Erythroblast (primary cell): Measurements from ENCODE around the gene CLDN17.

Experiments
- GATA1 ChIP-seq: IDR thresholded peaks from 2 replicates; pipeline ENCODE4 v1.6.1; 2011; ENCODE audit warnings: low read depth, mild to moderate bottlenecking, control low read depth, low read length, moderate library complexity
- POLR2A ChIP-seq: IDR thresholded peaks from 2 replicates; pipeline ENCODE4 v1.6.1; 2011; ENCODE audit warnings: mild to moderate bottlenecking, low read length

DNA sequence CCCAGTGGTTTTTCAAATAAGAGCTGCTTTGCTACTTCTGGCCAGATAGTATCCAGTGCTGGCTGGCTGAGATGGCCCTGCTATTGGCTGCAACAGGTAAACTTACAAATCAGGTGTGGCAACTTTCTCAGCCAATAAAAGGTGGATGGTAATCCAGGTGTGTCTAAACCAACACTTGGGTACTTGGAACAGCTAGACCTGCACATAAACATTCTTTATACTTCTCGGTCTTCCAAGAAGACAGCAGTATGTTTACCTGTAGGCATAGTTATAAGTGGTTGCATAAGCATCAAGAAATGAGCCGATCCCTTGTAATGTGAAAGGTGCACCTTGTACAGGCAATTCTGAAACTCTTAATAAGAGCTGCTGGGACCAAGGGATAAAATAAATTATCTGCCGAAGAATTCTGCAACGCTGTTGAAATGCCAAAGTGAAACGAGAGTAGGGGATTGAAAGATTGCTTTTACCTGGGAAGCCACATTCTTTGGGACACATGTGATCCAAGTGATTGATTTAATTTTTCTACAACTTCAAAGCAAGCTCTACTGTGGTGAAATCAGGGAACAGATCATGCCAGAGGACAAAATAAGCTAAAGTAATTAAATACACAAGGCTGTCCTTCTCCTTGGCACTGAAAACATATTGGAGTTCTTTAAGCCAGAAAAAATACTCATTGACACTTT is 49.6 kb upstream of the CLDN17 start, which contains the start of gene CLDN8:
- no peak for TF ChIP-seq POLR2A
- no peak for TF ChIP-seq GATA1
